Ishikawa (cell line): ENCODE results near the gene OGFOD2.

Source experiments
- CEBPB ChIP-seq: IDR thresholded peaks from 2 replicates; pipeline ENCODE4 v1.6.1; 2012
- CREB1 ChIP-seq: IDR thresholded peaks from 2 replicates; pipeline ENCODE4 v1.6.1; 2012; ENCODE audit warnings: low read depth
- EGR1 ChIP-seq: IDR thresholded peaks from 2 replicates; pipeline ENCODE4 v1.6.1; 2012
- EP300 ChIP-seq: IDR thresholded peaks from 2 replicates; pipeline ENCODE4 v1.6.1; 2012; ENCODE audit warnings: borderline replicate concordance
- FOXM1 ChIP-seq: IDR thresholded peaks from 2 replicates; pipeline ENCODE4 v1.6.1; 2012; ENCODE audit warnings: low read depth, borderline replicate concordance
- MAX ChIP-seq: IDR thresholded peaks from 2 replicates; pipeline ENCODE4 v1.6.1; 2012
- NFIC ChIP-seq: IDR thresholded peaks from 2 replicates; pipeline ENCODE4 v1.6.1; 2012
- RAD21 ChIP-seq: IDR thresholded peaks from 2 replicates; pipeline ENCODE4 v1.6.1; 2012; ENCODE audit warnings: low read depth
- REST ChIP-seq: IDR thresholded peaks from 2 replicates; pipeline ENCODE4 v1.6.1; 2012; ENCODE audit warnings: low read depth, mild to moderate bottlenecking
- TAF1 ChIP-seq: IDR thresholded peaks from 2 replicates; pipeline ENCODE4 v1.6.1; 2012; ENCODE audit warnings: low read depth, mild to moderate bottlenecking
- TCF12 ChIP-seq: IDR thresholded peaks from 2 replicates; pipeline ENCODE4 v1.6.1; 2012; ENCODE audit warnings: low read depth
- TEAD4 ChIP-seq: IDR thresholded peaks from 2 replicates; pipeline ENCODE4 v1.6.1; 2012
- USF1 ChIP-seq: IDR thresholded peaks from 2 replicates; pipeline ENCODE4 v1.6.1; 2012
- YY1 ChIP-seq: IDR thresholded peaks from 2 replicates; pipeline ENCODE4 v1.6.1; 2012; ENCODE audit warnings: low read depth
- ZBTB7A ChIP-seq: IDR thresholded peaks from 2 replicates; pipeline ENCODE4 v1.6.1; 2012; ENCODE audit warnings: low read depth

The OGFOD2 gene

GRCh38 chr12:122939125-122939524, 35.9 kb upstream of the OGFOD2 start:
- TF ChIP-seq TCF12 (no peak), FOXM1 (no peak), TEAD4 (no peak), MAX (no peak), YY1 (no peak), RAD21 (no peak), ZBTB7A (no peak), CEBPB (no peak), USF1 (no peak), EGR1 (no peak), NFIC (no peak), EP300 (no peak), TAF1 (no peak), REST (no peak), CREB1 (no peak)

GRCh38 chr12:122942637-122943036, 32.4 kb upstream of the OGFOD2 start:
- no peak for TF ChIP-seq CEBPB
- TF ChIP-seq USF1, result no peak
- no peak for TF ChIP-seq ZBTB7A
- no peak for TF ChIP-seq RAD21
- no peak for TF ChIP-seq MAX
- no peak for TF ChIP-seq NFIC
- no peak for TF ChIP-seq TCF12
- TF ChIP-seq TEAD4, result no peak
- TF ChIP-seq CREB1, result no peak
- no peak for TF ChIP-seq FOXM1
- no peak for TF ChIP-seq YY1
- TF ChIP-seq REST, result no peak
- no peak for TF ChIP-seq EGR1
- no peak for TF ChIP-seq EP300

- no peak for TF ChIP-seq RAD21
- TF ChIP-seq CEBPB, result no peak
- TF ChIP-seq TEAD4, result no peak
- no peak for TF ChIP-seq FOXM1
- no peak for TF ChIP-seq CREB1
- TF ChIP-seq TCF12, result no peak
- no peak for TF ChIP-seq ZBTB7A
- no peak for TF ChIP-seq NFIC
- no peak for TF ChIP-seq EP300
- no peak for TF ChIP-seq REST
- no peak for TF ChIP-seq EGR1
- TF ChIP-seq TAF1, result no peak
- TF ChIP-seq YY1, result no peak
- no peak for TF ChIP-seq USF1
- TF ChIP-seq MAX, result no peak
These were observed 31.8 kb upstream of the OGFOD2 start for GRCh38 chr12:122943196-122943595.
